ENCODE results near the gene SEMA3D. TPM values are rescaled to one million over a fixed set of nuclear protein-coding genes. Genes with fewer than 3 reads are reported as not detected.

The SEMA3D gene
- total and polyA plus RNA-seq, 4 donors = 0.53 to 49.0 (median 2.6) TPM

DNA sequence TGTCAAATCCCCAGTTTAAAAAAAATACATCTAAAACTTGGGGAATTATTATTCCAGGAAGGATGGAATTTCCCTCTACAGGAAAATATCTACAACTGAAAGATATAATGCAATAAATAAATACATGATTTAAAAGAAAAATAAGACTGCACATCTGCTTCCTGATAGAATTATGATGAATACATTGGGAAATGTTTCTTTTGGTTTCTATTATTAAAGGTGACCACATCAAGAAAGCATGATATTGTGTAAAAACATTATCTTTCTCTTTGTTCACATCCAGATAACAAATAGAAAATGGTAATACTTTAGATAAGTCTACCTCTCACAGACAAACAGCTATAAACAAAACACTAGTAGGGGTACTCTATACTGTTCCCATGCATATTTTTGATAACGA lies 19.2 kb downstream of the SEMA3D start:
- H3K9ac ChIP-seq (ENCODE audit: insufficient read depth in 1 of 2, low read length in 2 of 2) = no peak overlapping the region
- WGBS, 2 donors = 85 to 97% methylated on average over 1 of the region's 1 CpG
- DNase-seq (no peak), ATAC-seq (ENCODE audit: insufficient read depth, low FRiP score) (no peak)
- H3K9me3 ChIP-seq (ENCODE audit: control insufficient read depth in 4 of 4, insufficient read depth in 3 of 4, low read length in 3 of 4) = no peaks in the 10 kb centered on the region
- H3K4me1 ChIP-seq (ENCODE audit: control insufficient read depth in 5 of 5, insufficient read depth in 5 of 5, low read length in 5 of 5) = peaks cover 0 to 10% (median 0%) of the 10 kb centered on the region in 5 donors
- no peaks in the 10 kb centered on the region for H3K27me3 ChIP-seq (ENCODE audit: control insufficient read depth in 3 of 3, insufficient read depth in 3 of 3, low read length in 2 of 3)
- peaks cover 0 to 2% (median 0%) of the 10 kb centered on the region in 4 donors for H3K36me3 ChIP-seq (ENCODE audit: control insufficient read depth in 4 of 4, insufficient read depth in 4 of 4, low read length in 4 of 4)
- TF ChIP-seq, protein P1, sequence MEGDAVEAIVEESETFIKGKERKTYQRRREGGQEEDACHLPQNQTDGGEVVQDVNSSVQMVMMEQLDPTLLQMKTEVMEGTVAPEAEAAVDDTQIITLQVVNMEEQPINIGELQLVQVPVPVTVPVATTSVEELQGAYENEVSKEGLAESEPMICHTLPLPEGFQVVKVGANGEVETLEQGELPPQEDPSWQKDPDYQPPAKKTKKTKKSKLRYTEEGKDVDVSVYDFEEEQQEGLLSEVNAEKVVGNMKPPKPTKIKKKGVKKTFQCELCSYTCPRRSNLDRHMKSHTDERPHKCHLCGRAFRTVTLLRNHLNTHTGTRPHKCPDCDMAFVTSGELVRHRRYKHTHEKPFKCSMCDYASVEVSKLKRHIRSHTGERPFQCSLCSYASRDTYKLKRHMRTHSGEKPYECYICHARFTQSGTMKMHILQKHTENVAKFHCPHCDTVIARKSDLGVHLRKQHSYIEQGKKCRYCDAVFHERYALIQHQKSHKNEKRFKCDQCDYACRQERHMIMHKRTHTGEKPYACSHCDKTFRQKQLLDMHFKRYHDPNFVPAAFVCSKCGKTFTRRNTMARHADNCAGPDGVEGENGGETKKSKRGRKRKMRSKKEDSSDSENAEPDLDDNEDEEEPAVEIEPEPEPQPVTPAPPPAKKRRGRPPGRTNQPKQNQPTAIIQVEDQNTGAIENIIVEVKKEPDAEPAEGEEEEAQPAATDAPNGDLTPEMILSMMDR (IDR thresholded peaks at IDR 0.05; ENCODE audit: control extremely low read depth, extremely low read depth) = no peak
- no peak overlapping the region for H3K4me3 ChIP-seq
- H3K27ac ChIP-seq (ENCODE audit: low read depth in 1 of 2, low read length in 1 of 2) = no peak overlapping the region

GRCh38 chr7:85165263-85165662 lies 21.6 kb downstream of the SEMA3D start:
- Histone ChIP-seq H3K4me3 (no peak overlapping the region), H3K27ac (ENCODE audit: low read depth in 1 of 2, low read length in 1 of 2) (no peak overlapping the region), H3K27me3 (ENCODE audit: control insufficient read depth in 3 of 3, insufficient read depth in 3 of 3, low read length in 2 of 3) (no peaks in the 10 kb centered on the region), H3K9ac (ENCODE audit: insufficient read depth in 1 of 2, low read length in 2 of 2) (no peak overlapping the region), H3K4me1 (ENCODE audit: control insufficient read depth in 5 of 5, insufficient read depth in 5 of 5, low read length in 5 of 5) (peaks cover 0 to 6% (median 0%) of the 10 kb centered on the region in 5 donors), H3K9me3 (ENCODE audit: control insufficient read depth in 4 of 4, insufficient read depth in 3 of 4, low read length in 3 of 4) (no peaks in the 10 kb centered on the region), H3K36me3 (ENCODE audit: control insufficient read depth in 4 of 4, insufficient read depth in 4 of 4, low read length in 4 of 4) (peaks cover 0 to 2% (median 0%) of the 10 kb centered on the region in 4 donors)
- 62 to 73% methylated on average over 5 of the region's 5 CpGs for WGBS, 2 donors
- no peak for DNase-seq
- TF ChIP-seq, protein P1 (IDR thresholded peaks at IDR 0.05; ENCODE audit: control extremely low read depth, extremely low read depth) = no peak
- no peak for ATAC-seq (ENCODE audit: insufficient read depth, low FRiP score)

GRCh38 chr7:85164376-85164775 lies 22.5 kb downstream of the SEMA3D start:
- Histone ChIP-seq H3K4me1 (ENCODE audit: control insufficient read depth in 5 of 5, insufficient read depth in 5 of 5, low read length in 5 of 5) (peaks cover 0 to 6% (median 0%) of the 10 kb centered on the region in 5 donors), H3K27ac (ENCODE audit: low read depth in 1 of 2, low read length in 1 of 2) (no peak overlapping the region), H3K9me3 (ENCODE audit: control insufficient read depth in 4 of 4, insufficient read depth in 3 of 4, low read length in 3 of 4) (no peaks in the 10 kb centered on the region), H3K9ac (ENCODE audit: insufficient read depth in 1 of 2, low read length in 2 of 2) (no peak overlapping the region), H3K36me3 (ENCODE audit: control insufficient read depth in 4 of 4, insufficient read depth in 4 of 4, low read length in 4 of 4) (peaks cover 0 to 2% (median 0%) of the 10 kb centered on the region in 4 donors), H3K27me3 (ENCODE audit: control insufficient read depth in 3 of 3, insufficient read depth in 3 of 3, low read length in 2 of 3) (no peaks in the 10 kb centered on the region), H3K4me3 (no peak overlapping the region)
- DNase-seq (no peak), ATAC-seq (ENCODE audit: insufficient read depth, low FRiP score) (no peak)
- TF ChIP-seq, protein P1 (IDR thresholded peaks at IDR 0.05; ENCODE audit: control extremely low read depth, extremely low read depth) = no peak
- WGBS, 2 donors = 96 to 98% methylated on average over 1 of the region's 1 CpG

DNA sequence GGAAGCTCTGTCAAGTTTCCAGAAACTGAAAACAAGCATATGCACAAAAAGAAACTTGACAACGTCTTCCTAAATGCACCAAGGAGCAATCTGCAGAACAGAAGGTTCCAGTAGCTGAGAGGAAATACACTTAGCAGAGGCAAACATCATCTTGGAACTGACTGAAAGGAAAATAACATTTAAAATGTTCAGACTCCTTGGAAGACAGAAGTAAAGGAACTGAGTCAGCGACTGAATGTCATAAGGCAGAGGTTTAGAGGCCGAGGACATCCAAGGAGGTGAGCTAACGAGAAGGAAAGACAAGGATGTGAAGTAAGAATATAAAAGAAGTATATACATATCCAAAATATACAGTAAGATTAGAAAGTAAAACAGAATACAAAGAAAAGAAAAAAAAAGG lies 24.1 kb downstream of the SEMA3D start:
- Histone ChIP-seq H3K9ac (ENCODE audit: insufficient read depth in 1 of 2, low read length in 2 of 2) (peak overlapping the region in 1 of 2 donors; percentile 62), H3K27ac (ENCODE audit: low read depth in 1 of 2, low read length in 1 of 2) (no peak overlapping the region), H3K4me1 (ENCODE audit: control insufficient read depth in 5 of 5, insufficient read depth in 5 of 5, low read length in 5 of 5) (peaks cover 0 to 6% (median 0%) of the 10 kb centered on the region in 5 donors), H3K36me3 (ENCODE audit: control insufficient read depth in 4 of 4, insufficient read depth in 4 of 4, low read length in 4 of 4) (peaks cover 0 to 2% (median 0%) of the 10 kb centered on the region in 4 donors), H3K9me3 (ENCODE audit: control insufficient read depth in 4 of 4, insufficient read depth in 3 of 4, low read length in 3 of 4) (peaks cover 0 to 5% (median 0%) of the 10 kb centered on the region in 4 donors), H3K4me3 (no peak overlapping the region), H3K27me3 (ENCODE audit: control insufficient read depth in 3 of 3, insufficient read depth in 3 of 3, low read length in 2 of 3) (no peaks in the 10 kb centered on the region)
- ATAC-seq (ENCODE audit: insufficient read depth, low FRiP score) (no peak), DNase-seq (peak in 2 of 3 donors; percentile 37 to 45)
- 64 to 81% methylated on average over 4 of the region's 4 CpGs for WGBS, 2 donors
- TF ChIP-seq, protein P1 (IDR thresholded peaks at IDR 0.05; ENCODE audit: control extremely low read depth, extremely low read depth) = no peak
